Measurements from ENCODE around the gene FLAD1.

- TF ChIP-seq CTCF (IDR thresholded peaks at IDR 0.05), result no peak
- no peak for TF ChIP-seq POLR2A (IDR thresholded peaks at IDR 0.05)
These were observed 42.4 kb upstream of the FLAD1 start for GRCh38 chr1:154940651-154941194.

Data from uterus (tissue), 2 donors.